Stimulated activated CD8-positive, alpha-beta memory T cell treated with anti-CD3 and anti-CD28 coated beads, Interleukin-7, amount 100 ng/mL, for 24 hours (primary cell): ENCODE results near the gene PRKCE.

Experiments
- DNase-seq: peaks from one replicate; pipeline ENCODE4 v3.0.0-alpha.2; 2020; ENCODE audit warnings: low read depth

The PRKCE gene

GRCh38 chr2:45651415-45652089 is at the start of gene PRKCE:
Gene PRKCE (plus strand): TSS chr2:45651675.
- DNase-seq = peak; percentile 34

GRCh38 chr2:45602624-45603023 is 48.9 kb upstream of the PRKCE start:
- DNase-seq = no peak

GRCh38 chr2:45605116-45605515 is 46.4 kb upstream of the PRKCE start:
- DNase-seq = no peak

- no peak for DNase-seq
Observed at GRCh38 chr2:45606796-45607195, 44.7 kb upstream of the PRKCE start.

GRCh38 chr2:45607701-45608100 is 43.8 kb upstream of the PRKCE start:
- DNase-seq = no peak

GRCh38 chr2:45610281-45611019 is 41.0 kb upstream of the PRKCE start:
- DNase-seq = no peak

GRCh38 chr2:45611020-45611859 is 40.2 kb upstream of the PRKCE start, which contains the start of gene SRBD1:
Gene SRBD1 (minus strand): TSS chr2:45611267. CDS start chr2:45605441, 5,826 bp downstream.
- peak; percentile 92 for DNase-seq

GRCh38 chr2:45612285-45612684 is 39.2 kb upstream of the PRKCE start:
- DNase-seq = no peak

- DNase-seq = no peak
Observed at GRCh38 chr2:45612731-45613130, 38.7 kb upstream of the PRKCE start.

- DNase-seq = no peak
Observed at GRCh38 chr2:45614330-45614729, 37.1 kb upstream of the PRKCE start.

- DNase-seq = no peak
Observed at GRCh38 chr2:45614871-45615415, 36.5 kb upstream of the PRKCE start.

GRCh38 chr2:45616658-45617411 is 34.6 kb upstream of the PRKCE start:
- DNase-seq = no peak

GRCh38 chr2:45617496-45617895 is 34.0 kb upstream of the PRKCE start:
- DNase-seq = no peak

- DNase-seq = no peak
Observed at GRCh38 chr2:45622336-45623075, 29.0 kb upstream of the PRKCE start.

- DNase-seq = no peak
Observed at GRCh38 chr2:45623098-45623497, 28.4 kb upstream of the PRKCE start.

GRCh38 chr2:45625824-45626223 is 25.7 kb upstream of the PRKCE start:
- no peak for DNase-seq

- no peak for DNase-seq
Observed at GRCh38 chr2:45626387-45627221, 24.9 kb upstream of the PRKCE start.

GRCh38 chr2:45627911-45628310 is 23.6 kb upstream of the PRKCE start:
- DNase-seq = no peak

GRCh38 chr2:45629971-45630370 is 21.5 kb upstream of the PRKCE start:
- no peak for DNase-seq

GRCh38 chr2:45631319-45631718 is 20.2 kb upstream of the PRKCE start:
- DNase-seq = no peak
